ENCODE data around the gene PLA2G7. TPM values are rescaled to one million over a fixed set of nuclear protein-coding genes. Genes with fewer than 3 reads are reported as not detected.

The PLA2G7 gene
- total and polyA plus RNA-seq, 5 donors from 2014 or later: not detected

DNA sequence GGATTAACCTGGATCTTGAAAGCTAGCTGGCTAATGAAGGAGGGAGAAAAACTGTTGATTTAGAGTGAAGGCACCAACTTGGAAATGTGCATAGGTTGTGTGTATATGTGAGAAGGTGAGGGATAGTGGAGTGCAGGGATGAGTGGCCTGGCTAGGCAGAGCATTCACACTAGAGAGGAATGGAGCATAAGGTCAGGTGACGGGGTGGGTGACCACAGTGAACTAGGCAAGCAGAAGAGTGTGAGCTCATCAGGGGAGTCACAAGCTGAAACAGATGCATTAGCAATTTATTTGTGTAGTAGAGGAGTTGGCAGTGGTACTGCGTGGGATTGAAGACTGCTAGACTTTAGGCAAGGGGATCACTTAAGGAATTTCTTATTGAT lies 22.0 kb upstream of the PLA2G7 start:
- H3K4me3 Mint-ChIP-seq: no peak overlapping the region
- no peaks in the 10 kb centered on the region for H3K36me3 Mint-ChIP-seq
- H3K4me1 Mint-ChIP-seq: no peaks in the 10 kb centered on the region
- no peak overlapping the region for H3K27ac ChIP-seq (ENCODE audit: insufficient read depth, low read length, poor library complexity, severe bottlenecking)
- DNase-seq: no peak
- H3K9me3 Mint-ChIP-seq: no peaks in the 10 kb centered on the region
- no peaks in the 10 kb centered on the region for H3K36me3 ChIP-seq (ENCODE audit: control insufficient read depth, insufficient read depth, low read length)
- H3K27me3 Mint-ChIP-seq: no peaks in the 10 kb centered on the region
- no peaks in the 10 kb centered on the region for H3K4me1 ChIP-seq (ENCODE audit: control insufficient read depth, insufficient read depth, low read length, poor library complexity, severe bottlenecking)
- no peak overlapping the region for H3K4me3 ChIP-seq (ENCODE audit: low read depth, low read length)
- no peak overlapping the region for H3K27ac Mint-ChIP-seq
- ATAC-seq (ENCODE audit: low read depth in 2 of 2): no peak
- H3K27me3 ChIP-seq (ENCODE audit: control insufficient read depth, insufficient read depth, low read length): no peaks in the 10 kb centered on the region
- H3K9me3 ChIP-seq (ENCODE audit: control insufficient read depth in 2 of 2, low read length in 2 of 2): no peaks in the 10 kb centered on the region

- no peak overlapping the region for H3K27ac Mint-ChIP-seq
- Histone ChIP-seq H3K4me3 (ENCODE audit: low read depth, low read length) (no peak overlapping the region), H3K27me3 (ENCODE audit: control insufficient read depth, insufficient read depth, low read length) (no peaks in the 10 kb centered on the region), H3K9me3 (ENCODE audit: control insufficient read depth in 2 of 2, low read length in 2 of 2) (no peaks in the 10 kb centered on the region), H3K4me1 (ENCODE audit: control insufficient read depth, insufficient read depth, low read length, poor library complexity, severe bottlenecking) (no peaks in the 10 kb centered on the region), H3K27ac (ENCODE audit: insufficient read depth, low read length, poor library complexity, severe bottlenecking) (no peak overlapping the region), H3K36me3 (ENCODE audit: control insufficient read depth, insufficient read depth, low read length) (no peaks in the 10 kb centered on the region)
- no peaks in the 10 kb centered on the region for H3K9me3 Mint-ChIP-seq
- no peak overlapping the region for H3K4me3 Mint-ChIP-seq
- no peaks in the 10 kb centered on the region for H3K27me3 Mint-ChIP-seq
- no peaks in the 10 kb centered on the region for H3K36me3 Mint-ChIP-seq
- H3K4me1 Mint-ChIP-seq: no peaks in the 10 kb centered on the region
- ATAC-seq (ENCODE audit: low read depth in 2 of 2) (no peak), DNase-seq (no peak)
These were observed 21.5 kb upstream of the PLA2G7 start for GRCh38 chr6:46756469-46757213.

- H3K4me1 ChIP-seq (ENCODE audit: control insufficient read depth, insufficient read depth, low read length, poor library complexity, severe bottlenecking): no peaks in the 10 kb centered on the region
- no peaks in the 10 kb centered on the region for H3K9me3 Mint-ChIP-seq
- H3K27ac Mint-ChIP-seq: no peak overlapping the region
- H3K27me3 ChIP-seq (ENCODE audit: control insufficient read depth, insufficient read depth, low read length): no peaks in the 10 kb centered on the region
- no peaks in the 10 kb centered on the region for H3K36me3 ChIP-seq (ENCODE audit: control insufficient read depth, insufficient read depth, low read length)
- H3K4me3 ChIP-seq (ENCODE audit: low read depth, low read length): no peak overlapping the region
- H3K36me3 Mint-ChIP-seq: no peaks in the 10 kb centered on the region
- ATAC-seq (ENCODE audit: low read depth in 2 of 2) (no peak), DNase-seq (no peak)
- H3K4me3 Mint-ChIP-seq: no peak overlapping the region
- no peaks in the 10 kb centered on the region for H3K27me3 Mint-ChIP-seq
- H3K27ac ChIP-seq (ENCODE audit: insufficient read depth, low read length, poor library complexity, severe bottlenecking): no peak overlapping the region
- H3K4me1 Mint-ChIP-seq: no peaks in the 10 kb centered on the region
- no peaks in the 10 kb centered on the region for H3K9me3 ChIP-seq (ENCODE audit: control insufficient read depth in 2 of 2, low read length in 2 of 2)
These were observed 20.7 kb upstream of the PLA2G7 start for GRCh38 chr6:46755865-46756264.

DNA sequence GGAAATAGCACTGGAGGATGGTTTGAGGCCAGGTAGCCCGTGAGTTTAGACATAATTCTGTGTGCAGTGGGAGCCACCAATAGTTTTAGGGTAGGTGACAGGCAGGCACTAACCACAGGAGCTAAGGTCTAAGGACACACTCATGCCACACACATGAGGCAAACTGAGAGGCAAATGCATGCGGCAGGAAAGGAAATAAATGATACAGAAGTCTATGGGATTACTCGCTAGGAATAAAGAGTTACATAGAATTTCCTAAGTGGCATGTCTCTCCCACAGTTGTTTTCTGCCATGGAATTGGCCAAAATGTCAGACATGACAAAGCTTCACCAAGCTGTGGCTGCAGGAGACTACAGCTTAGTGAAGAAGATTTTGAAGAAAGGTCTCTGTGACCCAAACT lies 16.5 kb upstream of the PLA2G7 start:
- H3K27me3 Mint-ChIP-seq: no peaks in the 10 kb centered on the region
- no peak overlapping the region for H3K27ac Mint-ChIP-seq
- no peaks in the 10 kb centered on the region for H3K27me3 ChIP-seq (ENCODE audit: control insufficient read depth, insufficient read depth, low read length)
- H3K9me3 Mint-ChIP-seq: no peaks in the 10 kb centered on the region
- H3K4me3 Mint-ChIP-seq: no peak overlapping the region
- no peaks in the 10 kb centered on the region for H3K4me1 Mint-ChIP-seq
- H3K9me3 ChIP-seq (ENCODE audit: control insufficient read depth in 2 of 2, low read length in 2 of 2): no peaks in the 10 kb centered on the region
- H3K36me3 ChIP-seq (ENCODE audit: control insufficient read depth, insufficient read depth, low read length): no peaks in the 10 kb centered on the region
- DNase-seq (no peak), ATAC-seq (ENCODE audit: low read depth in 2 of 2) (no peak)
- no peaks in the 10 kb centered on the region for H3K36me3 Mint-ChIP-seq
- H3K27ac ChIP-seq (ENCODE audit: insufficient read depth, low read length, poor library complexity, severe bottlenecking): no peak overlapping the region
- no peaks in the 10 kb centered on the region for H3K4me1 ChIP-seq (ENCODE audit: control insufficient read depth, insufficient read depth, low read length, poor library complexity, severe bottlenecking)
- H3K4me3 ChIP-seq (ENCODE audit: low read depth, low read length): no peak overlapping the region

DNA sequence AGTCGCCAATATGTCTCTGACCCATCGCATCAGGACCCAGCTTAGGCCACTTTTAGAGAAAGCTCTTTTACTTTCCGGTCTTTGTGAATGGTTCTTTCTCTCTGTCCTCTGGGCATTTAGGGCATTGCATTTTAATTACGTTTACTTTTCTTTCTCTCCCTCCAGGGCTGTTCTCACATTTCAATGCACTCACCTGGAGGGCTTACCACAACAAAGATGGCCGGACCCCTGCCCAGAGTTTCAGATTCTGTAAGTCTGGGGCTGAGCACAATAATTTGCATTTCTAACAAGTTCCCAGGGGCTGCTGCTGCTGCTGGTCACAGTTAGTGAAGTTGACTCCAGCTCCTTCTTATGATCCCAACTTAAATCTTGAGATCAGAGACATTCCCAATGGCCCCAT lies 14.6 kb upstream of the PLA2G7 start:
- Mint-ChIP-seq H3K27me3 (no peaks in the 10 kb centered on the region), H3K36me3 (no peaks in the 10 kb centered on the region), H3K27ac (no peak overlapping the region), H3K4me1 (no peaks in the 10 kb centered on the region), H3K9me3 (peaks cover 0 to 3% (median 0%) of the 10 kb centered on the region in 7 donors), H3K4me3 (no peak overlapping the region)
- no peaks in the 10 kb centered on the region for H3K9me3 ChIP-seq (ENCODE audit: control insufficient read depth in 2 of 2, low read length in 2 of 2)
- no peaks in the 10 kb centered on the region for H3K27me3 ChIP-seq (ENCODE audit: control insufficient read depth, insufficient read depth, low read length)
- H3K27ac ChIP-seq (ENCODE audit: insufficient read depth, low read length, poor library complexity, severe bottlenecking): no peak overlapping the region
- no peaks in the 10 kb centered on the region for H3K4me1 ChIP-seq (ENCODE audit: control insufficient read depth, insufficient read depth, low read length, poor library complexity, severe bottlenecking)
- no peak overlapping the region for H3K4me3 ChIP-seq (ENCODE audit: low read depth, low read length)
- DNase-seq (no peak), ATAC-seq (ENCODE audit: low read depth in 2 of 2) (no peak)
- no peaks in the 10 kb centered on the region for H3K36me3 ChIP-seq (ENCODE audit: control insufficient read depth, insufficient read depth, low read length)

DNA sequence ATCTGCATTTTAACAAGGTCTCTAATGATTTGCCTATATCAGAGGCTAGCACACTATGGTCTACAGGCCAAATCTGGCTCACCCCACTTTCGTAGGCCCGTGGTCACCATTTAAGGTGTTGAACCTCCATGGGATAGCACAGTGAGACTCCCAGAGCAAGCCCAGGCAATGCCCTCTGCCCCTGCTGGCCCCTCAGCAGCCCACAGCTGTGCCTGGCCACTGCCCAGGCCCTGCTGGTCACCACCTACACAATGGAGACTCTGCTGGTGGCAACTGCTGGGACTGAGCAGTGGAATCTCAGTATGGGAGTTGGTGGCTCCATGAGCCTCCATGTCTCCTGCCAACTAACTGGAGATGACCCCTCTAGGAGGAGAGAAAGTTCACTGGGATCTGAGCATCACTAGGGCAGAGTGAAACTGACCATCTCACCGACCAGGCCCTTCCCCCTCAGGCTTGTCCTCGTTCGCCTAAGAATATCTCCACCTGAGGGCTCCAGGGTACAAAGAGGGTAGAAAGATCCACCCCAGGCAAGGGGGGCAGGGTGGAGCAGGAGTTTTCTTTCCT lies 13.8 kb upstream of the PLA2G7 start:
- Mint-ChIP-seq H3K9me3 (peaks cover 0 to 5% (median 0%) of the 10 kb centered on the region in 7 donors), H3K27ac (no peak overlapping the region), H3K27me3 (no peaks in the 10 kb centered on the region), H3K4me3 (no peak overlapping the region), H3K4me1 (no peaks in the 10 kb centered on the region), H3K36me3 (no peaks in the 10 kb centered on the region)
- ATAC-seq (ENCODE audit: low read depth in 2 of 2) (no peak), DNase-seq (no peak)
- Histone ChIP-seq H3K27ac (ENCODE audit: insufficient read depth, low read length, poor library complexity, severe bottlenecking) (no peak overlapping the region), H3K27me3 (ENCODE audit: control insufficient read depth, insufficient read depth, low read length) (no peaks in the 10 kb centered on the region), H3K9me3 (ENCODE audit: control insufficient read depth in 2 of 2, low read length in 2 of 2) (no peaks in the 10 kb centered on the region), H3K4me1 (ENCODE audit: control insufficient read depth, insufficient read depth, low read length, poor library complexity, severe bottlenecking) (no peaks in the 10 kb centered on the region), H3K36me3 (ENCODE audit: control insufficient read depth, insufficient read depth, low read length) (no peaks in the 10 kb centered on the region), H3K4me3 (ENCODE audit: low read depth, low read length) (no peak overlapping the region)

DNA sequence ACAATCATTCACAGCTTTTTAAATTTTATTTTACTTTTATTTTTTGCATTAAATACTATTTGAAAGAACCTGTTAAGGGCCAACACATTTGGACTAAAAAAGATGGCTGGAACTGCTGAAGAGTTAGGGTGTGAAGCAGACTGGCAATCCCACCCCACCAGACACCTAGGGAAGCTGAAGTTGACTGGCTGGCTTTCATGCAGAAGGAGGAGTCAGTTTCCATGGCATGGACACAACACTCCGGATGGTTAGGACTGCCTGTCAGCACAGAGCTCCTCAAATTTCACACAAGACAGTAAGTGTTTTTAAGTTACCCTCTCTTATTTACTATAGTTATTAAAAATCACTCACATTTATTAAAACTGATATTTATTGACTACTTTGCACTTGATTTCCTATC lies 11.5 kb upstream of the PLA2G7 start, which contains the start of gene ANKRD66:
TSS of gene ANKRD66 (plus strand) at position 238 of the 400 bp plus-strand sequence. CDS start 5,016 bp downstream, outside the sequence.
- Histone ChIP-seq H3K27ac (ENCODE audit: insufficient read depth, low read length, poor library complexity, severe bottlenecking) (no peak within 1 kb of the TSS), H3K4me1 (ENCODE audit: control insufficient read depth, insufficient read depth, low read length, poor library complexity, severe bottlenecking) (no peaks in the 10 kb centered on the region)

DNA sequence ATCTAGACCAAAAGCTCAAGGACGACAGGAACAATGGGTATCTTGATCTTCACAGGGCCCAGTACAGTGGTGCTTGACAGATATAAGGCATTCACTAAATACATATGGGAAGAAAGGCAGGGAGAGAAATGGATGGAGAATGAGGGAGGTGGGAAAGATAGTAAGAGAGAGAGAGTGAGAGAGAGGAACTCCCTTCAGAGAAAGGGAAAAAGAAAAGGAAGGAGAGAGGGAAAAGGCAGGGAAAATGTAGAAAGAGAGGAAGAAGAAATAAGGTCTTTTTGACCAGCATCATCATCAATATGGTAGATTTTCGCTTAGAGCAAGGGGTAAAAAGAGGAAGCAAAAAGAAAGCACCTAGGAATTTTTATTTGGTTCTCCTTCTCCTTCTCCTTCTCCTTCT lies 10.8 kb upstream of the PLA2G7 start:
- Mint-ChIP-seq H3K36me3 (no peaks in the 10 kb centered on the region), H3K4me1 (no peaks in the 10 kb centered on the region), H3K27me3 (no peaks in the 10 kb centered on the region), H3K9me3 (peaks cover 0 to 5% (median 1%) of the 10 kb centered on the region in 7 donors), H3K4me3 (no peak overlapping the region), H3K27ac (no peak overlapping the region)
- Histone ChIP-seq H3K36me3 (ENCODE audit: control insufficient read depth, insufficient read depth, low read length) (no peaks in the 10 kb centered on the region), H3K4me3 (ENCODE audit: low read depth, low read length) (no peak overlapping the region), H3K9me3 (ENCODE audit: control insufficient read depth in 2 of 2, low read length in 2 of 2) (no peaks in the 10 kb centered on the region), H3K27ac (ENCODE audit: insufficient read depth, low read length, poor library complexity, severe bottlenecking) (no peak overlapping the region), H3K4me1 (ENCODE audit: control insufficient read depth, insufficient read depth, low read length, poor library complexity, severe bottlenecking) (no peaks in the 10 kb centered on the region), H3K27me3 (ENCODE audit: control insufficient read depth, insufficient read depth, low read length) (no peaks in the 10 kb centered on the region)
- DNase-seq (no peak), ATAC-seq (ENCODE audit: low read depth in 2 of 2) (no peak)

More for the DNA sequence above, 11.5 kb upstream of the PLA2G7 start, which contains the start of gene ANKRD66:
- H3K27me3 Mint-ChIP-seq: no peaks in the 10 kb centered on the region
- no peak for DNase-seq
- H3K9me3 Mint-ChIP-seq: peaks cover 0 to 5% (median 1%) of the 10 kb centered on the region in 7 donors
- H3K27ac Mint-ChIP-seq: no peak within 1 kb of the TSS
- no peaks in the 10 kb centered on the region for H3K9me3 ChIP-seq (ENCODE audit: control insufficient read depth in 2 of 2, low read length in 2 of 2)
- no peaks in the 10 kb centered on the region for H3K27me3 ChIP-seq (ENCODE audit: control insufficient read depth, insufficient read depth, low read length)
- no peak within 1 kb of the TSS for H3K4me3 Mint-ChIP-seq
- H3K4me1 Mint-ChIP-seq: no peaks in the 10 kb centered on the region
- H3K36me3 Mint-ChIP-seq: no peaks in the 10 kb centered on the region
- ATAC-seq (ENCODE audit: low read depth in 2 of 2): no peak
- no peaks in the 10 kb centered on the region for H3K36me3 ChIP-seq (ENCODE audit: control insufficient read depth, insufficient read depth, low read length)
- no peak within 1 kb of the TSS for H3K4me3 ChIP-seq (ENCODE audit: low read depth, low read length)
